Large intestine (tissue), 3 donors: ENCODE results near the gene MRTFB. TPM values are rescaled to one million over a fixed set of nuclear protein-coding genes. Genes with fewer than 3 reads are reported as not detected.

Experiments used
- DNase-seq, 2 donors: peaks; one replicate each; pipeline versions ENCODE4 v3.0.0 to v3.0.0-alpha.2; 2013
- H3K27ac ChIP-seq: one replicate; pipeline ENCODE4 v1.5.1; 2013; ENCODE audit warnings: low read length
- H3K27me3 ChIP-seq: 2 replicates; pipeline ENCODE4 v1.6.1; 2013; ENCODE audit warnings: low read length; ENCODE audit not compliant: control insufficient read depth, insufficient read depth
- H3K36me3 ChIP-seq: 2 replicates; pipeline ENCODE4 v1.6.1; 2013; ENCODE audit warnings: low read length; ENCODE audit not compliant: control insufficient read depth, insufficient read depth
- H3K4me1 ChIP-seq: one replicate; pipeline ENCODE4 v1.6.1; 2013; ENCODE audit warnings: low read length; ENCODE audit not compliant: control insufficient read depth, insufficient read depth
- H3K4me3 ChIP-seq: one replicate; pipeline ENCODE4 v1.5.1; 2013; ENCODE audit warnings: low read length
- H3K9me3 ChIP-seq: one replicate; pipeline ENCODE4 v1.6.1; 2013; ENCODE audit warnings: mild to moderate bottlenecking, low read depth, low read length, moderate library complexity; ENCODE audit not compliant: control insufficient read depth
- WGBS: methylation state at CpG from one replicate; pipeline ENCODE4 v1.1.5; 2013; ENCODE audit warnings: low lambda C conversion rate; ENCODE audit not compliant: insufficient coverage; 5-methylcytosine and 5-hydroxymethylcytosine counted together
- polyA plus RNA-seq: library from polyadenylated mRNA; unstranded; fragments of 120-200 nt; gene quantifications from one replicate; pipeline ENCODE4 v1.2.1, GENCODE V29; 2013

Gene MRTFB
- polyA plus RNA-seq, 1 donor, result 20.6 TPM

GRCh38 chr16:14225457-14225856 lies 154.3 kb downstream of the MRTFB start:
- WGBS, result 100% methylated on average over 1 of the region's 3 CpGs
- H3K27me3 ChIP-seq, result no peaks in the 10 kb centered on the region
- H3K27ac ChIP-seq, result no peak overlapping the region
- no peak for DNase-seq
- H3K4me3 ChIP-seq, result no peak overlapping the region
- peaks cover 9% of the 10 kb centered on the region for H3K9me3 ChIP-seq
- peaks cover 33% of the 10 kb centered on the region for H3K36me3 ChIP-seq
- no peaks in the 10 kb centered on the region for H3K4me1 ChIP-seq

- no peak for DNase-seq
- Histone ChIP-seq H3K9me3 (no peaks in the 10 kb centered on the region), H3K4me1 (no peaks in the 10 kb centered on the region), H3K4me3 (no peak overlapping the region), H3K27me3 (no peaks in the 10 kb centered on the region), H3K36me3 (peaks cover 38% of the 10 kb centered on the region), H3K27ac (no peak overlapping the region)
- 92% methylated on average over 2 of the region's 9 CpGs for WGBS
Measured at GRCh38 chr16:14232106-14232864, 161.2 kb downstream of the MRTFB start.

- WGBS, result 62% methylated on average over 2 of the region's 5 CpGs
- DNase-seq, result no peak
- Histone ChIP-seq H3K9me3 (no peaks in the 10 kb centered on the region), H3K27ac (no peak overlapping the region), H3K4me1 (no peaks in the 10 kb centered on the region), H3K36me3 (peaks cover 57% of the 10 kb centered on the region), H3K27me3 (no peaks in the 10 kb centered on the region), H3K4me3 (no peak overlapping the region)
Measured at GRCh38 chr16:14236401-14236800, 165.3 kb downstream of the MRTFB start.

GRCh38 chr16:14238756-14239155 lies 167.6 kb downstream of the MRTFB start:
- DNase-seq, result no peak
- no CpG with 5 or more reads among the region's 5 CpGs for WGBS
- H3K36me3 ChIP-seq, result peaks cover 61% of the 10 kb centered on the region

GRCh38 chr16:14239791-14240190 lies 168.7 kb downstream of the MRTFB start:
- WGBS, result 82% methylated on average over 4 of the region's 6 CpGs
- peaks cover 54% of the 10 kb centered on the region for H3K36me3 ChIP-seq
- no peaks in the 10 kb centered on the region for H3K27me3 ChIP-seq
- H3K4me3 ChIP-seq, result no peak overlapping the region
- DNase-seq, result no peak
- no peaks in the 10 kb centered on the region for H3K4me1 ChIP-seq
- H3K27ac ChIP-seq, result no peak overlapping the region
- H3K9me3 ChIP-seq, result no peaks in the 10 kb centered on the region

More at GRCh38 chr16:14238756-14239155, 167.6 kb downstream of the MRTFB start:
- H3K4me1 ChIP-seq, result no peaks in the 10 kb centered on the region
- no peak overlapping the region for H3K27ac ChIP-seq
- H3K4me3 ChIP-seq, result no peak overlapping the region
- H3K27me3 ChIP-seq, result no peaks in the 10 kb centered on the region
- H3K9me3 ChIP-seq, result no peaks in the 10 kb centered on the region

GRCh38 chr16:14240219-14240843 lies 169.2 kb downstream of the MRTFB start:
- Histone ChIP-seq H3K4me1 (no peaks in the 10 kb centered on the region), H3K4me3 (no peak overlapping the region), H3K9me3 (no peaks in the 10 kb centered on the region), H3K36me3 (peaks cover 52% of the 10 kb centered on the region), H3K27me3 (no peaks in the 10 kb centered on the region), H3K27ac (no peak overlapping the region)
- peak; percentile 4 to 37 for DNase-seq
- 47% methylated on average over 3 of the region's 10 CpGs for WGBS

GRCh38 chr16:14240964-14241363 lies 169.8 kb downstream of the MRTFB start:
- Histone ChIP-seq H3K27ac (no peak overlapping the region), H3K9me3 (no peaks in the 10 kb centered on the region), H3K4me3 (no peak overlapping the region), H3K27me3 (no peaks in the 10 kb centered on the region), H3K4me1 (no peaks in the 10 kb centered on the region), H3K36me3 (peaks cover 51% of the 10 kb centered on the region)
- DNase-seq, result no peak
- WGBS, result 86% methylated on average over 4 of the region's 7 CpGs

GRCh38 chr16:14241631-14242030 lies 170.5 kb downstream of the MRTFB start:
- Histone ChIP-seq H3K36me3 (peaks cover 52% of the 10 kb centered on the region), H3K27ac (no peak overlapping the region), H3K4me3 (no peak overlapping the region), H3K4me1 (no peaks in the 10 kb centered on the region), H3K27me3 (no peaks in the 10 kb centered on the region), H3K9me3 (no peaks in the 10 kb centered on the region)
- no CpG with 5 or more reads among the region's 3 CpGs for WGBS
- DNase-seq, result no peak

GRCh38 chr16:14242769-14243168 lies 171.7 kb downstream of the MRTFB start:
- H3K4me3 ChIP-seq, result no peak overlapping the region
- H3K27ac ChIP-seq, result no peak overlapping the region
- H3K4me1 ChIP-seq, result no peaks in the 10 kb centered on the region
- no peaks in the 10 kb centered on the region for H3K9me3 ChIP-seq
- 80% methylated on average over 1 of the region's 3 CpGs for WGBS
- H3K36me3 ChIP-seq, result peaks cover 52% of the 10 kb centered on the region
- H3K27me3 ChIP-seq, result no peaks in the 10 kb centered on the region
- DNase-seq, result peak; percentile 7 to 15

- no peaks in the 10 kb centered on the region for H3K4me1 ChIP-seq
Measured at GRCh38 chr16:14244196-14245010, 173.3 kb downstream of the MRTFB start.

More at GRCh38 chr16:14244196-14245010, 173.3 kb downstream of the MRTFB start:
- Histone ChIP-seq H3K4me3 (no peak overlapping the region), H3K27me3 (no peaks in the 10 kb centered on the region), H3K27ac (no peak overlapping the region), H3K36me3 (peaks cover 58% of the 10 kb centered on the region), H3K9me3 (no peaks in the 10 kb centered on the region)
- WGBS, result no CpG with 5 or more reads among the region's 4 CpGs
- DNase-seq, result no peak
